WERI-Rb-1 (cell line): ENCODE data around the gene ASTL.

Experiments used
- DNase-seq: peaks from one replicate; pipeline ENCODE4 v3.0.0-alpha.2; 2020
- H3K27ac ChIP-seq: fragments of 250-450 bp; sonication (Bioruptor Pico); 2 replicates; pipeline ENCODE4 v1.5.1; 2020; ENCODE audit warnings: mild to moderate bottlenecking, moderate library complexity
- H3K27me3 ChIP-seq: fragments of 250-450 bp; sonication (Bioruptor Pico); 2 replicates; pipeline ENCODE4 v1.5.1; 2021; ENCODE audit warnings: mild to moderate bottlenecking, low read depth, moderate library complexity; ENCODE audit not compliant: insufficient read depth, severe bottlenecking
- H3K36me3 ChIP-seq: fragments of 250-450 bp; sonication (Bioruptor Pico); 2 replicates; pipeline ENCODE4 v1.5.1; 2020; ENCODE audit warnings: mild to moderate bottlenecking, moderate library complexity
- H3K4me3 ChIP-seq: 2 replicates; pipeline ENCODE4 v1.5.1; 2011; ENCODE audit warnings: low read depth, mild to moderate bottlenecking, control low read depth, low read length
- H3K9me3 ChIP-seq: fragments of 250-450 bp; sonication (Bioruptor Pico); 2 replicates; pipeline ENCODE4 v1.5.1; 2021; ENCODE audit warnings: mild to moderate bottlenecking, moderate library complexity; ENCODE audit not compliant: severe bottlenecking
- CTCF ChIP-seq: IDR thresholded peaks from 2 replicates; pipeline ENCODE4 v1.5.1; 2011; ENCODE audit warnings: low read depth, mild to moderate bottlenecking, control low read depth, inconsistent platforms, low read length

The ASTL gene

GRCh38 chr2:96158554-96158940 is 20.2 kb upstream of the ASTL start:
- H3K27ac ChIP-seq = 0 out of 2 replicates have a peak overlapping the region, but pooled peaks have one; percentile 29
- no peak for DNase-seq
- TF ChIP-seq CTCF = no peak
- H3K9me3 ChIP-seq = no peaks in the 10 kb centered on the region
- H3K36me3 ChIP-seq = no peaks in the 10 kb centered on the region
- H3K4me3 ChIP-seq = no peak overlapping the region
- no peaks in the 10 kb centered on the region for H3K27me3 ChIP-seq

DNA sequence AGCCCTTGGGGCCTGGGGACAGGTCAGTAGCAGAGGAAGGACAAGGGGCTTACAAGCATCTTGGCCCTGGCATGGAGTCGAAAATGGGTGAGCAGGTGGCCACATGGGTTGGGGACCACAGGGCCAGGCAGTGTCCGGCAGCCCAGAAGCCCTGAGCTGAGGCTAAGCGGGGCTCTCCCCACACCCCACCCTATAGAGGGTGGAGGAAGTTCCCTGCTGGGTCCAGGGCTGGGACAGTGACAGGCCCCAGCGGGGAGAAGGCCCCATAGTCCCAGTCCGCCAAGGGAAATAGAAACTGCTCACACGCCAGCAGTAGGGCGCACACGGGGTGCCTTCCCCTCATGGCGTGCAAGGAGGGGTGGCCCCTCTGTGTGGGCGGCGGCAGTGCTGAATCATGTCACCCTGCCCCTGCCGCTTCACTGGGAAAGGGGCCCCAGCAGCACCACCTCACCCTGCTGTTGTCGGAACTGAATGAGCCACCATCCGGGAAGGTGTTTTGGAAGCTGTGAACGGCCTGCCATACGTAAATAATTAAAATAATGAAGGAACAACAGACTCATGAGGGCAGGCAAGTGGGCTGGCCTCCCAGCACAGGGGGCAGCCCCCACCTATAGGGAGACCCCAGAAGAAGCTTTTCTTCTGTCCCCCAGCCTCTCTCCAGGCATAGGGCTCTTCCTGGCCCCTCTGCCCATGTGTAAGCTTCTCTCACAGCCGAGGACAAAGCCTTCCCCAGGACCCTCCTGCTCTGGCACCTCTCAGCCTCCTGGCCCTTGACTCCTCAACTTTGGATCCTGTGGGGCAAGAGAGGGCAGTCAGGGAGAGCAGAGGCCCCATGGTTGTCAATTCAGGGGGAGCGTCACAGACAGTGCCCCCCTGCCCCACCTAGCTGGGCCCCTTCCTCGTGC is 19.6 kb upstream of the ASTL start:
- TF ChIP-seq CTCF = no peak
- no peaks in the 10 kb centered on the region for H3K27me3 ChIP-seq
- H3K27ac ChIP-seq = peak overlapping the region; percentile 29
- no peak overlapping the region for H3K4me3 ChIP-seq
- H3K36me3 ChIP-seq = no peaks in the 10 kb centered on the region
- no peaks in the 10 kb centered on the region for H3K9me3 ChIP-seq
- DNase-seq = no peak

DNA sequence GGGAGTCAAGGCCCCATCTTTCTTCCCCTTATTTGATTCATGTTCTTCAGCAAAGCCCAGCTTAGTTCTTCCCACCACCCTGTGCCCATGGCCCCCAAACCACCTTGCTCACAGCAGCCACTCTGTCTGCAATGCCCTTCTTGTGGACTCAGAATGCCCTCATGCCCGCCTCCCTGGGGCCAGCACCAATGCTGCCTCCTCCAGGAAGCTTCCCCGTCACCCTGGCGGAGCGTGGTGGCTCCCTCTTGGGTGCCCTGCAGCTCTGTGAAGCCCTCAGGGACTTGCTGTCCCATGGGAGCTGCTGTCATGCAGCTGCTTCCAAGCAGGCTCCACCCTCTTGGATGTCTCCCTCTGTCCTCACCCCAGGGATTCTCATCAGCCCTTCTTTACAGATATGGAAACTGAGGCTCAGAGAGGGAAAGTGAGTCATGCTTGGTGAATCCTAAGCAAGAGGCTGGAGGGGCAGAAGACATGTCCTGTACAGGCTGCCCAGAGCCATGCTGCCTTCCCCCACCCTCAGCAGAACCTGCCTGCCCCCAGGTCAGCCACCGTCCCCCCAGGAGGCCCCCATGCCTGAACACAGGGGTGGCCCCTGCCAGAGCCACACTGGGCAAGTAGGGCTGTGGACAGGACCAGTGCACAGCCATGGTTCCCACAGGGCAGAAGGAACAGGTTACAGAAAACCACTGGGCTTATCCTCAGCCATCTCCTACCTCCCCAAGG is 18.8 kb upstream of the ASTL start:
- no peak for DNase-seq
- Histone ChIP-seq H3K27ac (peak overlapping the region; percentile 94), H3K4me3 (no peak overlapping the region), H3K36me3 (no peaks in the 10 kb centered on the region), H3K27me3 (no peaks in the 10 kb centered on the region), H3K9me3 (no peaks in the 10 kb centered on the region)
- no peak for TF ChIP-seq CTCF

DNA sequence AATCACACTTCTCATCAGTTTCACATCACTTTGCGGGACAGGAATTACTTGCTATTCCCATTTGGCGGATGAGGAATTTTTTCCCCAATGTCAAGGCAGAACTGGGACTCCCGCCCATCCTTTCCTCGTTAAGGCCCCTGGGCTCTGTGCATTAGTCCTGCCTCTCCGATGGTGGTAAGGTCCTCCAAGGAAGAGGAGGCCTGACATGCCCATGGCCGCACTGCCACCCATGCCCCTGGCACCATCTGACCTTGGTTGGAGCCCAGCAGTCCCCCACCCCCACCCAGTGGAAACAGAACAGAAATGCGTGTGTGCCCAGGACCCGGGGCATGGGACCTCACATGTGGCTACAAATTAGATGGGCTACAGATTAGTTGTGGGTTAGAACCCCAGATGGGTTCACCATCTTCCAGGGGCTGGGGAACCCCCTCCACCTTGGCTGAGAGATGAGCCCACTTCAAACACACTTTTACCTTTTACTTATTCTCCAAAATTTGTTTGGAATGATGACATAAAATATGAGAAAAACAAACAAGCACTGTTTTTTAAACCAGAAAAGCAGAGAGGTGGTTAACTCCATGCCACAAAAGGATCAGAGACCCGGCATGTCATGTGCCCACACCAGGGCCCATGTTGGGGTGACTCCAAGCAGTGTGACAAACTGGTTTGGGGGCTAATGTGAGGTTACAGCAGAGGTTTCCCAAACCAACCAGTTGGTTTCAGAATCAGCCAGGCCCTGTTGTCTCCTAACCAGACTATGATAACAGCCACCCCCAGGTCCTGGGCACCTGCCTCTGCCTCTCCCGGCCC is 17.9 kb upstream of the ASTL start:
- H3K27ac ChIP-seq = peak overlapping the region; percentile 94
- no peaks in the 10 kb centered on the region for H3K27me3 ChIP-seq
- H3K9me3 ChIP-seq = no peaks in the 10 kb centered on the region
- no peak for TF ChIP-seq CTCF
- DNase-seq = no peak
- no peak overlapping the region for H3K4me3 ChIP-seq
- H3K36me3 ChIP-seq = no peaks in the 10 kb centered on the region

DNA sequence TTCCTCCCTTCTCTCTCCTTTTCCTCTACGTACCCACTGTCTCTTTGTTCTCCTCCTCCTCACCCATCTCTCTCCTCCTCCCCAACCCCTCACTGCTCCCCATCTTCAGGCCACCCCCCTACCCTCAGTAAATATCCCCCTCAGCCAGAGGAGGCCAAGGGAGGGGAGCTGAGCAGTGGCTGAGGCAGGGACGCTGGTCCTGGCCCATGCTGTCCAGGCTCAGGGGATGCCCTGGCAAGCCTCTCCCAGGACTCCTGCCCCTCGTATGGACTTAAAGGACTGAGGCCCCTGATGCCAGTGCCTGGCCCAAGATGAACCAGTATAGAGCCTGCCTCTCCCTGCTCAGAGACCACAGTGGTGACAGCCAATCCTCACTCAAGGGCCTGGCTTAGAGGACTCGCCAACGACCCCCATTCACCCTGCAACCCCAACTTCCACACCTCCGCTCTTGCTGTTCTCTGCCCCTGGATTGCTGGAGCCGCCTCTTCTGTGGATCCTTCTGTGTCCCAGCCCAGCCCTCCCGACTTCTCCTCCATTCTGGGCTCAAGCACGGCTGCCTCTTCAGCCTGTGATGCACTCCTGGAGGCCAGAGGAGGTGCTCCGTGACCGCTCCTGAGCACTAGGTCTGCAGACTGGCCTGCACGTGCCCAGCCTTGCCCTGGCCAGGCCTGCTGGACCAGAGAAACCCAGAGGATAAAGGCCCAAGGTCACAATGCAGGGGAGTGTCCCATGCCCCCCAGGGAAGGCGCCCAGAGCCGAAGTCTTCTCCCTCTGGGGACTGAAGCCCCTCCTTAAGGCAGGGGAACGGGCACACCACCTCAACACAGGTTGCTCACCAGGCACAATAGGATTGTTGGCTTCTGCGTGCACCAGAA is 16.4 kb upstream of the ASTL start:
- Histone ChIP-seq H3K27me3 (no peaks in the 10 kb centered on the region), H3K36me3 (no peaks in the 10 kb centered on the region), H3K4me3 (no peak overlapping the region), H3K27ac (peak overlapping the region; percentile 94), H3K9me3 (no peaks in the 10 kb centered on the region)
- TF ChIP-seq CTCF = peak; percentile 24; the same call in 1 of the 2 replicates
- peak; percentile 62 for DNase-seq
